Natural killer cell treated with Interleukin-12 subunit alpha and Interleukin-12 subunit beta and Interleukin-15 and Interleukin-18, amount 100 ng/mL, for 72 hours (primary cell): Measurements from ENCODE around the gene NUMB. TPM values are rescaled to one million over a fixed set of nuclear protein-coding genes. Genes with fewer than 3 reads are reported as not detected.
A peak's percentile ranks its signal among the peaks of the same experiment; 100 is the strongest.

ENCODE experiments used
- ATAC-seq, 2 donors: fragments of 150-1000 bp; cut with Tn5 transposase in 1 of 2; sonication (Bioruptor Pico), chemical (Tn5 transposase) in 1 of 2; 2 replicates each; pipeline ENCODE4 v1.10.0; 2021
- DNase-seq: peaks from one replicate; pipeline ENCODE4 v3.0.0; 2022; ENCODE audit warnings: low spot score
- H3K27ac Mint-ChIP-seq, 2 donors: 1 replicate in 1 of 2; 2 replicates in 1 of 2; pipeline ENCODE4 v1.8.0; 2022; ENCODE audit warnings: mixed read lengths in 2 of 2, mild to moderate bottlenecking in 1 of 2, moderate library complexity in 1 of 2
- H3K27me3 Mint-ChIP-seq, 2 donors: 1 replicate in 1 of 2; 2 replicates in 1 of 2; pipeline ENCODE4 v1.8.0; 2022; ENCODE audit warnings: mixed read lengths in 2 of 2
- H3K36me3 Mint-ChIP-seq: one replicate; pipeline ENCODE4 v1.8.0; 2022; ENCODE audit warnings: mixed read lengths
- H3K4me1 Mint-ChIP-seq, 2 donors: 1 replicate in 1 of 2; 2 replicates in 1 of 2; pipeline ENCODE4 v1.8.0; 2022; ENCODE audit warnings: low read depth in 2 of 2, mixed read lengths in 2 of 2, mild to moderate bottlenecking in 1 of 2
- H3K4me3 Mint-ChIP-seq: one replicate; pipeline ENCODE4 v1.8.0; 2022; ENCODE audit warnings: mixed read lengths
- H3K9me3 Mint-ChIP-seq: 2 replicates; pipeline ENCODE4 v1.8.0; 2022; ENCODE audit warnings: mixed read lengths
- total RNA-seq, 2 donors: library from RNA; stranded (reverse); gene quantifications; one replicate each; pipeline ENCODE4 v1.2.3, GENCODE V29; 2022

Gene NUMB
- total RNA-seq, 2 donors from 2014 or later = 77.1 to 88.7 TPM

DNA sequence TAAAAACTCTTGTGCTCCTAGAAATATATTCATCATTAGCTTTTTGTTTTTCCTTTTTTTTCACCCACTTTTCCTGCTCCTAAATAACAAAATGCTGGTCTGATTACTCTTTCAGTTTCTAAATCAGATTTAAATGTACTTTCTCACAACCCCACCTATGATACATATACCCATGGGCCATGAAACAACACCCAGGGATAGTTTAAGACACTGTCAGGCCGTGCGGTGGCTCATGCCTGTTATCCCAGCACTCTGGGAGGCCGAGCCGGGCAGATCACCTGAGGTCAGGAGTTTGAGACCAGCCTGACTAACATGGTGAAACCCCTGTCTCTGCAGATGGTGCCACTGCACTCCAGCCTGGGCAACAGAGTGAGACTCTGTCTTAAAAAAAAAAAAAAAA is 1.6 kb upstream of the NUMB start:
- Mint-ChIP-seq H3K27ac (peak overlapping the region; percentile 23 to 54), H3K27me3 (peaks cover 0 to 2% of the 10 kb centered on the region in 2 donors), H3K36me3 (peaks cover 7% of the 10 kb centered on the region), H3K4me1 (peaks cover 60 to 69% of the 10 kb centered on the region in 2 donors), H3K9me3 (no peaks in the 10 kb centered on the region), H3K4me3 (peak overlapping the region; percentile 54)
- DNase-seq = no peak
- ATAC-seq = no peak

DNA sequence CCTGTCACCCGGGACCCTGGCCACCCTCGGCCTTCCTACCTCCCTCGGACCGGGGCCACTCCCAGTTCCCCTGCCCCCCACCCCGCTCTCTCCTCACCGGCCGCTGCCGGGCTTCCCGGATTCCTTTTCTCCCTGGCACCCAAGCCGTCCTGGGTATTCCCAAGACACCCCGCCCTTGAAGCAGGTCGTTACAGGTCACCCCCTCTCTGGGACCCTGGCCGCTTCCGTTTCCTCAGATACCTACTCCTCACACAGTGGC is 493 bp downstream of the NUMB start:
- H3K4me1 Mint-ChIP-seq = peaks cover 48 to 57% of the 10 kb centered on the region in 2 donors

DNA sequence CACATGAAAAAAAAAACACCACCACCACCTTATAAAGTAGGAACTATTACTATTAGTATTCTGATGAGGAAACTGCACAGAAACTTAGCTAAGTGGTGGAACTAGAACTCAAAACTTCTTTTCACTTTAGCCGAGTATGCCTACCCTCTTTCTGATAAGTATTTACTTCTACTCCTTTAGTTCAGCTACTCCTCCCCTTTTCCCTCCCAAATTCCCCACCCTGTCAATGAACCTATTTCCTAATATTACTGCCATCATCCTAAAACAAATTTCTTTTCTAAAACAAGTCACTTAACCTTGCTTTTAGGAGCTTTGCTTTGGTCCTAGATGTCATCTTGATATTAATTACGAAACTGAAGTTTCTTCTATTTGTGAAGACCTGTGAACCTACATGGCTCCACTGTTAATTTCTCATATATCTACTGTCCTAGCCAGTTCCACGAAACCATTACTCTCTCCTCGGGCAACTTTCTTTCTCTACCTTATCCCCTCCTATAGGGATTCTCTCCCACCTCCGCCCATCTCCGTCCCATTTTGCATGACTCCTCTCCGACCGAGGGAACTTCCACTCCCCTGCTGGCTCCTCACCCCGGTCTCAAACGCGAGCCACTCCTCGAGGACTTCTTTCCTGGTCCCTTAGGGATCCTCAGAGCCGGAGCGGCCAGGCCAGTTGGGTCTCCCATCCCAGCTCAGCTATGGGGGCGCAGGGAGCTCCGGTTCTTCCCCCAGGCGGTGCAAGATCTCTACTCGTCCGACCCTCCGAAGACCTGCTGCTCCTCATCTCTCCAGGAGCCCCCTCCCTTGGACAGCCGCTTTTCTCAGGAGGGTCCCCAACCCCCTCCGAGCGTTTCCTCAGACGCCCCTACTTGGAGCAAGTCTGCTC is 1.1 kb downstream of the NUMB start:
- Mint-ChIP-seq H3K9me3 (no peaks in the 10 kb centered on the region), H3K4me1 (peaks cover 49 to 58% of the 10 kb centered on the region in 2 donors)

More for the DNA sequence above, 493 bp downstream of the NUMB start:
- peaks cover 0 to 2% of the 10 kb centered on the region in 2 donors for H3K27me3 Mint-ChIP-seq
- no peak for DNase-seq
- ATAC-seq = no peak
- H3K36me3 Mint-ChIP-seq = peaks cover 7% of the 10 kb centered on the region
- H3K4me3 Mint-ChIP-seq = peak overlapping the region; percentile 96
- H3K9me3 Mint-ChIP-seq = no peaks in the 10 kb centered on the region
- H3K27ac Mint-ChIP-seq = peak overlapping the region; percentile 87 to 97

GRCh38 chr14:73455294-73455693 is 3.1 kb downstream of the NUMB start:
- Mint-ChIP-seq H3K4me3 (peak overlapping the region; percentile 42), H3K27ac (no peak overlapping the region), H3K4me1 (peaks cover 36 to 46% of the 10 kb centered on the region in 2 donors), H3K9me3 (no peaks in the 10 kb centered on the region), H3K27me3 (no peaks in the 10 kb centered on the region), H3K36me3 (peaks cover 7% of the 10 kb centered on the region)
- ATAC-seq (no peak), DNase-seq (no peak)

More for the DNA sequence above, 1.1 kb downstream of the NUMB start:
- Mint-ChIP-seq H3K36me3 (peaks cover 7% of the 10 kb centered on the region), H3K27ac (peak overlapping the region; percentile 87 to 97), H3K4me3 (peak overlapping the region; percentile 96), H3K27me3 (peaks cover 0 to 2% of the 10 kb centered on the region in 2 donors)
- DNase-seq (no peak), ATAC-seq (no peak)

- ATAC-seq (peak in 1 of 2 donors; percentile 48), DNase-seq (no peak)
- no peaks in the 10 kb centered on the region for H3K36me3 Mint-ChIP-seq
- H3K9me3 Mint-ChIP-seq = no peaks in the 10 kb centered on the region
- peaks cover 25 to 30% of the 10 kb centered on the region in 2 donors for H3K4me1 Mint-ChIP-seq
- H3K27me3 Mint-ChIP-seq = no peaks in the 10 kb centered on the region
- H3K4me3 Mint-ChIP-seq = peak overlapping the region; percentile 64
- H3K27ac Mint-ChIP-seq = no peak overlapping the region
Measured at GRCh38 chr14:73452341-73453186, 5.8 kb downstream of the NUMB start.

GRCh38 chr14:73443758-73444157 is 14.6 kb downstream of the NUMB start:
- no peaks in the 10 kb centered on the region for H3K36me3 Mint-ChIP-seq
- DNase-seq = no peak
- H3K27ac Mint-ChIP-seq = no peak overlapping the region

GRCh38 chr14:73441286-73441685 is 17.1 kb downstream of the NUMB start:
- Mint-ChIP-seq H3K4me1 (peaks cover 0 to 10% of the 10 kb centered on the region in 2 donors), H3K27me3 (no peaks in the 10 kb centered on the region), H3K27ac (no peak overlapping the region), H3K9me3 (no peaks in the 10 kb centered on the region), H3K4me3 (no peak overlapping the region), H3K36me3 (no peaks in the 10 kb centered on the region)
- DNase-seq = no peak
- ATAC-seq = no peak

More at GRCh38 chr14:73443758-73444157, 14.6 kb downstream of the NUMB start:
- ATAC-seq = no peak
- no peaks in the 10 kb centered on the region for H3K9me3 Mint-ChIP-seq
- H3K27me3 Mint-ChIP-seq = no peaks in the 10 kb centered on the region
- no peak overlapping the region for H3K4me3 Mint-ChIP-seq
- peaks cover 0 to 4% of the 10 kb centered on the region in 2 donors for H3K4me1 Mint-ChIP-seq

DNA sequence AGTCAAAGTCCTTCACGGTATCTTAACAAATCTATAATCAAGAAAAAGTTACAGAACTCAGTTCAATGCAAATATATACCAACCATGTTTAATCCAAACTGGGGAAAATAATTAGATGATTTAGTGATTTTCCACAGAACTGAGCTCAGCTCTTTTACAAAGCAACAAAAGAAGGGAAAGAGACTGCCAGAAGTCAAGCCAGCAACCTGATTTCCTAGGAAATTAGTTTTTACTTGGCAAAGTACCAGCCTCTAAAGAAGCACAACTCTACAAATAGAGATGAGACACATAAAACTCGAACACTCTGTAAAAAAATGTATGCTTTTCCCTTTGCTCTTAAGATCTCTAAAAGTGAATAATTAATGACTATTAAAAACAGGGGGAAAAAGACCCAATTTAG is 19.4 kb downstream of the NUMB start:
- H3K27me3 Mint-ChIP-seq = no peaks in the 10 kb centered on the region

GRCh38 chr14:73437206-73437605 is 21.1 kb downstream of the NUMB start:
- no peaks in the 10 kb centered on the region for H3K9me3 Mint-ChIP-seq
- H3K36me3 Mint-ChIP-seq = no peaks in the 10 kb centered on the region
- DNase-seq = no peak
- no peak overlapping the region for H3K27ac Mint-ChIP-seq
- H3K4me1 Mint-ChIP-seq = peaks cover 0 to 16% of the 10 kb centered on the region in 2 donors
- no peak for ATAC-seq
- no peaks in the 10 kb centered on the region for H3K27me3 Mint-ChIP-seq
- H3K4me3 Mint-ChIP-seq = no peak overlapping the region

More for the DNA sequence above, 19.4 kb downstream of the NUMB start:
- Mint-ChIP-seq H3K4me3 (no peak overlapping the region), H3K27ac (no peak overlapping the region), H3K4me1 (peaks cover 0 to 13% of the 10 kb centered on the region in 2 donors), H3K36me3 (no peaks in the 10 kb centered on the region), H3K9me3 (no peaks in the 10 kb centered on the region)
- ATAC-seq (no peak), DNase-seq (no peak)

- Mint-ChIP-seq H3K4me1 (peaks cover 6 to 11% of the 10 kb centered on the region in 2 donors), H3K36me3 (no peaks in the 10 kb centered on the region), H3K27me3 (no peaks in the 10 kb centered on the region), H3K27ac (no peak overlapping the region), H3K9me3 (no peaks in the 10 kb centered on the region), H3K4me3 (no peak overlapping the region)
- ATAC-seq (no peak), DNase-seq (no peak)
Measured at GRCh38 chr14:73432124-73432523, 26.2 kb downstream of the NUMB start.

- H3K4me1 Mint-ChIP-seq = peaks cover 14 to 22% of the 10 kb centered on the region in 2 donors
- ATAC-seq (no peak), DNase-seq (no peak)
- H3K9me3 Mint-ChIP-seq = no peaks in the 10 kb centered on the region
- H3K36me3 Mint-ChIP-seq = no peaks in the 10 kb centered on the region
- H3K4me3 Mint-ChIP-seq = no peak overlapping the region
- H3K27me3 Mint-ChIP-seq = no peaks in the 10 kb centered on the region
- H3K27ac Mint-ChIP-seq = no peak overlapping the region
Measured at GRCh38 chr14:73428353-73428824, 30.0 kb downstream of the NUMB start.

DNA sequence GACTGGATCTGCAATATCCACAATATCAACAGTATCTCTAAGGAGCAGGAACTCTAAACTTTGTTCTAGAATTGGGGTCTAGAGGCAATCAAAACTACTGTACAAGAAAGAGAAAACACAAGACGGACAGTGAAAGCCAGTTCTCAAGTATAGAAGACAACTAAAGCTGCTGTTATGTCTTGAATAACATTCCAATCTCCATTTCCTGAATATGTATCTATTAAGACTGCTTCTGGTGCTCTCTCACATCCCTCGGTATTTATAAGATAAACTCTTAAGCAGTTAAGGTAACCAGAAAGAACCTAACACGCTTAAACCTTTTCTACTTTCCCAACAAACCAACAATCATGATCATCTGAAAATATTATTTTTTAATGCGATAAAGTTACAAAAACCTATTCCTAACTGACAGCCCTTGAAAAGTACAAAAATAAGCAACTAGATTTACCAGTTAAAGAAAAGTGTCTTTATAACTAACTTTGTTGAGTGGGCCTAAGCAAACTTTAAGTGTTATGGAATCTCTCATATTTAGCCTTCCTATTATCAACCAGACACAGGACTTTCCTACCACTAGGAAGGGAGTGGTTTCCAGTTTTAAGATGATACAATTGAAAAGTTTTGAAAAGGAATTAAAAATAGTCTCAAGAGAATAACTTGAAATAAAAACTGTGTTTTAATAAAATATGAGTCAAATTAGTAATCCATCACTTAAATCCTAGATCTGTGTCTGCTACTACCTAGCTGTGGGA is 30.7 kb downstream of the NUMB start:
- ATAC-seq (no peak), DNase-seq (no peak)
- Mint-ChIP-seq H3K27me3 (no peaks in the 10 kb centered on the region), H3K9me3 (no peaks in the 10 kb centered on the region), H3K27ac (no peak overlapping the region), H3K4me1 (peaks cover 14 to 22% of the 10 kb centered on the region in 2 donors), H3K36me3 (no peaks in the 10 kb centered on the region), H3K4me3 (no peak overlapping the region)

DNA sequence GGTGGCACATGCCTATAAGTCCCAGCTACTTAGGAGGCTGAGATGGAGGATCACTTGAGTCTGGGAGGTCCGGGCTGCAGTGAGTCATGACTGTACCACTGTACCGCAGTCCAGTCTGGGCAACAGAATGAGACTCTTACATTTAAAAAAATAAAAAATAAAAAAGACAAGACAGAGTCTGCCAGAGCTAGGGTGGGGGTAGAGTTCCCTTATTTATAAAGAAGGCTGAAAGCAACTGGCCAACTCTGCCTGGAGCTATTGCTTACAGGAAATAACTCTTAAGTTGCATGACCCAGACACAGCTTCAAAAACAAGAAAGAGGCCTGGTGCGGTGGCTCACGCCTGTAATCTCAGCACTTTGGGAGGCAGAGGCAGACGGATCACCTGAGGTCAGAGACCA is 31.5 kb downstream of the NUMB start:
- no peaks in the 10 kb centered on the region for H3K36me3 Mint-ChIP-seq
- no peaks in the 10 kb centered on the region for H3K27me3 Mint-ChIP-seq
- no peak for ATAC-seq
- H3K9me3 Mint-ChIP-seq = no peaks in the 10 kb centered on the region
- H3K4me1 Mint-ChIP-seq = peaks cover 16 to 27% of the 10 kb centered on the region in 2 donors
- no peak overlapping the region for H3K4me3 Mint-ChIP-seq
- no peak overlapping the region for H3K27ac Mint-ChIP-seq
- DNase-seq = no peak
